Measurements from ENCODE around the gene MTX2. TPM values are rescaled to one million over a fixed set of nuclear protein-coding genes. Genes with fewer than 3 reads are reported as not detected.

Gene MTX2
- total RNA-seq, 5 donors from 2014 or later (not counting 1 experiment from before 2014, with no cell fraction given), result 6.6 to 9.9 (median 9.4) TPM

DNA sequence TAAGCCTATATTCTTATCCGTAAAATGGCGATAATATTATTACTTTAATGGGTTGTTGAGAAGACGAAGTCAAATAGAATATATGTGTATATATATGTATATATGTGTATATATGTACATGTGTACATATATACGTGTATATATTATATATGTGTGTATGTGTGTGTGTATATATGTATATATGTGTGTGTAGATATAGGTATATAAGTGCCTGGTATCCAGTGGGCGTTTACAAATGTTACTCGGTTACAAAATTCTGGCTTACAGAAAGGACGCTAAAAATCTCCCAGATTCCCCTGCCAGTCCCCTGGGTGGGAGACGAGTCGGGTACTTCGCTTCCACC, 295 bp upstream of the MTX2 start:
- Histone ChIP-seq H3K27ac (ENCODE audit: low read length) (no peak overlapping the region), H3K27me3 (replicated peaks in 1 of 2; ENCODE audit: control insufficient read depth in 2 of 2, extremely low read depth in 1 of 2, insufficient read depth in 2 of 2, low read length in 1 of 2) (peaks cover 0 to 2% of the 10 kb centered on the region in 2 experiments), H3K36me3 (ENCODE audit: control insufficient read depth in 2 of 2, extremely low read depth in 1 of 2, insufficient read depth in 1 of 2, low read length in 1 of 2) (no peaks in the 10 kb centered on the region), H3K9me3 (no peaks in the 10 kb centered on the region), H3K4me3 (ENCODE audit: control insufficient read depth in 1 of 2, extremely low read depth in 1 of 2, low read length in 1 of 2) (peak overlapping the region; percentile 73 to 93), H3K4me1 (ENCODE audit: control insufficient read depth in 1 of 2, extremely low read depth in 1 of 2, insufficient read depth in 2 of 2, low read length in 2 of 2) (peaks cover 4 to 6% of the 10 kb centered on the region in 2 experiments)
- DNase-seq (no peak), ATAC-seq (replicated peaks in 1 of 4) (peak; percentile 25 to 38 (median 30))
- peaks cover 9 to 12% of the 10 kb centered on the region in 2 donors for H3K27me3 Mint-ChIP-seq
- peaks cover 18 to 35% (median 22%) of the 10 kb centered on the region in 3 donors for H3K4me1 Mint-ChIP-seq
- peak overlapping the region; percentile 96 to 98 (median 98) for H3K4me3 Mint-ChIP-seq
- H3K36me3 Mint-ChIP-seq, result no peaks in the 10 kb centered on the region
- H3K27ac Mint-ChIP-seq, result peak overlapping the region; percentile 89 to 93
- CTCF ChIA-PET, result no interaction called here
- H3K9me3 Mint-ChIP-seq, result no peaks in the 10 kb centered on the region
- WGBS (ENCODE audit: insufficient coverage), result 0% methylated on average over 3 of the region's 10 CpGs
- POLR2A ChIA-PET, result no interaction called here

DNA sequence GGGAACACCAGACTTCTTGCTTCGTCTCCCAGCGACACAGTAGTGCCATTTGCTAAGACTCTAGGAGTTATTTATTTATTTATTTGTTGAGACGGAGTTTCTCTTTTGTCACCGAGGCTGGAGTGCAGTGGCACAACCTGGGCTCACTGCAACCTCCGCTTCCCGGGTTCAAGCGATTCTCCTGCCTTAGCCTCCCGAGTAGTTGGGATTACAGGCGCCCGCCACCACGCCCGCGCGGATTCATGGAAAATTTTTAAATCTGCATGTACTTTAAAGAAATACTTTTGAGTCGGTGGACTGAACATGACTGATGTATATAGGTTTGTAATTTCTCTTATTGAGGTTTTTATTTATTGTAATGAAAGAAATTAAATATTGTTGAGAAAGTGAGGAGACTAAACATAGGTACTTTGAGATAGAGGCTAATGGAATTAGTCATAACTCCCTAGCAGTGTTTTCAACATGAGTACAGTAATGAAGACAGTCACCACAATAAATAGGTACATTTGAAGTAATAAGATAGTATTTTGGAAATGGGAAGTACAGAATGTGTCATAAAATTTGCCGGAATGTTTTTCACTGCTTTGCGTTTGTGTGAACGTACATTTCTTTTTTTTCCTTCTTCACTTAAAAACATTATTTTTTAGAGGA, 983 bp downstream of the MTX2 start:
- Histone ChIP-seq H3K27me3 (replicated peaks in 1 of 2; ENCODE audit: control insufficient read depth in 2 of 2, extremely low read depth in 1 of 2, insufficient read depth in 2 of 2, low read length in 1 of 2) (no peaks in the 10 kb centered on the region), H3K4me3 (ENCODE audit: control insufficient read depth in 1 of 2, extremely low read depth in 1 of 2, low read length in 1 of 2) (peak overlapping the region; percentile 73 to 93), H3K4me1 (ENCODE audit: control insufficient read depth in 1 of 2, extremely low read depth in 1 of 2, insufficient read depth in 2 of 2, low read length in 2 of 2) (peaks cover 4 to 6% of the 10 kb centered on the region in 2 experiments), H3K27ac (ENCODE audit: low read length) (peak overlapping the region; percentile 68), H3K9me3 (no peaks in the 10 kb centered on the region), H3K36me3 (ENCODE audit: control insufficient read depth in 2 of 2, extremely low read depth in 1 of 2, insufficient read depth in 1 of 2, low read length in 1 of 2) (no peaks in the 10 kb centered on the region)
- ChIA-PET POLR2A (no interaction called here), CTCF (no interaction called here)
- Mint-ChIP-seq H3K4me1 (peaks cover 29 to 43% (median 32%) of the 10 kb centered on the region in 3 donors), H3K9me3 (no peaks in the 10 kb centered on the region), H3K27me3 (peaks cover 3 to 6% of the 10 kb centered on the region in 2 donors), H3K36me3 (peaks cover 3% of the 10 kb centered on the region), H3K4me3 (peak overlapping the region; percentile 96 to 98 (median 98)), H3K27ac (peak overlapping the region; percentile 89 to 93)
- ATAC-seq (replicated peaks in 1 of 4) (no peak), DNase-seq (no peak)
- 72% methylated on average over 12 of the region's 18 CpGs for WGBS (ENCODE audit: insufficient coverage)

DNA sequence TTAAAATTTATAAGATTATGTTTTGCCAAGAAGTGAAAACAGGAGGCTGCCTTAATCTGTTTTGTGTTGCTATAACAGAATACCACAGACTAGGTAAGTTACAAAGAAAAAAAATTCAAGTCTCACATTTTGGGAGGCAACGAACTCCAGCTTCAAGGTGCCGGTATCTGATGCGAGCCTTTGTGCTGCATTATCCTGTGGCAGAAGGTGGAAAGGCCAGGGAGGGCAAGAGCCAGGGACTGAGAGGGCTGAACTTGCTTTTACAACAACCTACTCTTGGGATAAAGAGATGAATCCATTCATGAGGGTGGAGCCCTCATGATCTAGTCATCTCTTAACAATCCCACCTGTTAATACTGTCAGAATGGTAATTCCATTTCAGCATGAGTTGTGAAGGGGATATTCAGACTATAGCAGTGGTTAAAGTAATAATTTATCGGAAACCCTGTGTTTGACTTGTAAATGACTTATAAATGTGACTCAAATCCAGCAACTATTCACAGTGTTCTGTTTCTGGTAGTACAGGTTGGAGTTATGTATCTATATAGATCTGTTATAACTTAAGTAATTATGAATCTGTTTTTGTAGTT, 3.7 kb downstream of the MTX2 start:
- no peaks in the 10 kb centered on the region for H3K36me3 ChIP-seq (ENCODE audit: control insufficient read depth in 2 of 2, extremely low read depth in 1 of 2, insufficient read depth in 1 of 2, low read length in 1 of 2)
- Mint-ChIP-seq H3K9me3 (no peaks in the 10 kb centered on the region), H3K36me3 (peaks cover 8% of the 10 kb centered on the region), H3K4me3 (no peak overlapping the region), H3K27ac (no peak overlapping the region), H3K27me3 (no peaks in the 10 kb centered on the region), H3K4me1 (peaks cover 35 to 48% (median 44%) of the 10 kb centered on the region in 3 donors)
- H3K27ac ChIP-seq (ENCODE audit: low read length), result no peak overlapping the region
- peaks cover 4 to 6% of the 10 kb centered on the region in 2 experiments for H3K4me1 ChIP-seq (ENCODE audit: control insufficient read depth in 1 of 2, extremely low read depth in 1 of 2, insufficient read depth in 2 of 2, low read length in 2 of 2)
- H3K27me3 ChIP-seq (replicated peaks in 1 of 2; ENCODE audit: control insufficient read depth in 2 of 2, extremely low read depth in 1 of 2, insufficient read depth in 2 of 2, low read length in 1 of 2), result no peaks in the 10 kb centered on the region
- 90% methylated on average over 3 of the region's 4 CpGs for WGBS (ENCODE audit: insufficient coverage)
- CTCF ChIA-PET, result no interaction called here
- H3K4me3 ChIP-seq (ENCODE audit: control insufficient read depth in 1 of 2, extremely low read depth in 1 of 2, low read length in 1 of 2), result no peak overlapping the region
- no peak for ATAC-seq (replicated peaks in 1 of 4)
- POLR2A ChIA-PET, result no interaction called here
- no peak for DNase-seq
- no peaks in the 10 kb centered on the region for H3K9me3 ChIP-seq

DNA sequence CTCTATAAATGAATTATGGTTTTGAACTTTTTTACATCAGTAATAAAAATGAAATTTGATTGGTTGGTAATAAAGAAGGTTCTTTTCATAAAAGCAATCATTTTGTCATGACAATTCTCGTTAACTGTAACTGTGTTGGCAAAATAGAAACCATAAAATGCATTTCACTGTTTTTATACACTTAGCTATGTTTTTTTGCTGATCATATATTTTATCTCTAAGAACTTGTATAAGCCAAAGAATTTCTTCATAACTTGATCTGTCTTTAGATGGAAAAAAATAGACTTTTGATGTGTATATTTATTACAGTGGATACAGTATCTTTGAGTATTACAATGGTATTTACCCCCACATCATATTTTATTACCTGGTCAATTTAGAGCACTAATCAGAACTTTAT, 9.7 kb downstream of the MTX2 start:
- CTCF ChIA-PET, result no interaction called here
- H3K27me3 ChIP-seq (replicated peaks in 1 of 2; ENCODE audit: control insufficient read depth in 2 of 2, extremely low read depth in 1 of 2, insufficient read depth in 2 of 2, low read length in 1 of 2), result no peaks in the 10 kb centered on the region
- H3K27ac Mint-ChIP-seq, result no peak overlapping the region
- H3K9me3 Mint-ChIP-seq, result no peaks in the 10 kb centered on the region
- no peak overlapping the region for H3K4me3 Mint-ChIP-seq
- DNase-seq (no peak), ATAC-seq (replicated peaks in 1 of 4) (no peak)
- peaks cover 0 to 4% of the 10 kb centered on the region in 2 experiments for H3K4me1 ChIP-seq (ENCODE audit: control insufficient read depth in 1 of 2, extremely low read depth in 1 of 2, insufficient read depth in 2 of 2, low read length in 2 of 2)
- H3K36me3 Mint-ChIP-seq, result peaks cover 16% of the 10 kb centered on the region
- POLR2A ChIA-PET, result interaction anchor here in 1 of 2 donors (0.5 kb wide), 1 partner anchor 53 kb away, joined by 4 read pairs; no protein-coding TSS in a partner anchor
- H3K27me3 Mint-ChIP-seq, result no peaks in the 10 kb centered on the region
- no peak overlapping the region for H3K27ac ChIP-seq (ENCODE audit: low read length)
- no peak overlapping the region for H3K4me3 ChIP-seq (ENCODE audit: control insufficient read depth in 1 of 2, extremely low read depth in 1 of 2, low read length in 1 of 2)
- H3K9me3 ChIP-seq, result no peaks in the 10 kb centered on the region
- no CpG with 5 or more reads among the region's 1 CpG for WGBS (ENCODE audit: insufficient coverage)
- no peaks in the 10 kb centered on the region for H3K36me3 ChIP-seq (ENCODE audit: control insufficient read depth in 2 of 2, extremely low read depth in 1 of 2, insufficient read depth in 1 of 2, low read length in 1 of 2)
- peaks cover 47 to 75% (median 48%) of the 10 kb centered on the region in 3 donors for H3K4me1 Mint-ChIP-seq

DNA sequence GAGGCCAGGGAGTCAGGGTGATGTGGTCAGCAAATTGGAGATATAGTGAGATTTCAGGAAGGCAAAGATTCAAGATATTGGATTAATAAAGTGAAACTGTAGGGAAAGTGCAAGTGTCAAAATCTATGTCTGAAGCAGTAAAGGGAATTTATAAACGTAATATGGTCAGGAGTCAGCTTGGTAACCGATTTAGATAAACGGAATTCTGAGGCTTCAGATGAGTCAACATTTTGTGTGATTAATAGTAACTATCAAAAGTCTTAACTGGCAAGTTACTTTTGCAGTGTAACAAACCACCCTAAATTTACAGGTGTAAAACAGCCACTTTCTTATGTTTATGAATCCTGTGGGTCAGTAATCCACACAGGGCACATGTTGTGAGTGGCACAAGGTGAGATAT, 10.9 kb downstream of the MTX2 start:
- Mint-ChIP-seq H3K4me1 (peaks cover 48 to 76% (median 50%) of the 10 kb centered on the region in 3 donors), H3K27me3 (no peaks in the 10 kb centered on the region), H3K27ac (no peak overlapping the region), H3K9me3 (no peaks in the 10 kb centered on the region), H3K4me3 (no peak overlapping the region), H3K36me3 (peaks cover 13% of the 10 kb centered on the region)
- peaks cover 0 to 10% of the 10 kb centered on the region in 2 experiments for H3K4me1 ChIP-seq (ENCODE audit: control insufficient read depth in 1 of 2, extremely low read depth in 1 of 2, insufficient read depth in 2 of 2, low read length in 2 of 2)
- no peak overlapping the region for H3K4me3 ChIP-seq (ENCODE audit: control insufficient read depth in 1 of 2, extremely low read depth in 1 of 2, low read length in 1 of 2)
- H3K9me3 ChIP-seq, result no peaks in the 10 kb centered on the region
- no peaks in the 10 kb centered on the region for H3K36me3 ChIP-seq (ENCODE audit: control insufficient read depth in 2 of 2, extremely low read depth in 1 of 2, insufficient read depth in 1 of 2, low read length in 1 of 2)
- POLR2A ChIA-PET, result no interaction called here
- H3K27me3 ChIP-seq (replicated peaks in 1 of 2; ENCODE audit: control insufficient read depth in 2 of 2, extremely low read depth in 1 of 2, insufficient read depth in 2 of 2, low read length in 1 of 2), result no peaks in the 10 kb centered on the region
- CTCF ChIA-PET, result no interaction called here
- no peak for DNase-seq
- no CpG with 5 or more reads among the region's 3 CpGs for WGBS (ENCODE audit: insufficient coverage)
- no peak for ATAC-seq (replicated peaks in 1 of 4)
- H3K27ac ChIP-seq (ENCODE audit: low read length), result no peak overlapping the region

DNA sequence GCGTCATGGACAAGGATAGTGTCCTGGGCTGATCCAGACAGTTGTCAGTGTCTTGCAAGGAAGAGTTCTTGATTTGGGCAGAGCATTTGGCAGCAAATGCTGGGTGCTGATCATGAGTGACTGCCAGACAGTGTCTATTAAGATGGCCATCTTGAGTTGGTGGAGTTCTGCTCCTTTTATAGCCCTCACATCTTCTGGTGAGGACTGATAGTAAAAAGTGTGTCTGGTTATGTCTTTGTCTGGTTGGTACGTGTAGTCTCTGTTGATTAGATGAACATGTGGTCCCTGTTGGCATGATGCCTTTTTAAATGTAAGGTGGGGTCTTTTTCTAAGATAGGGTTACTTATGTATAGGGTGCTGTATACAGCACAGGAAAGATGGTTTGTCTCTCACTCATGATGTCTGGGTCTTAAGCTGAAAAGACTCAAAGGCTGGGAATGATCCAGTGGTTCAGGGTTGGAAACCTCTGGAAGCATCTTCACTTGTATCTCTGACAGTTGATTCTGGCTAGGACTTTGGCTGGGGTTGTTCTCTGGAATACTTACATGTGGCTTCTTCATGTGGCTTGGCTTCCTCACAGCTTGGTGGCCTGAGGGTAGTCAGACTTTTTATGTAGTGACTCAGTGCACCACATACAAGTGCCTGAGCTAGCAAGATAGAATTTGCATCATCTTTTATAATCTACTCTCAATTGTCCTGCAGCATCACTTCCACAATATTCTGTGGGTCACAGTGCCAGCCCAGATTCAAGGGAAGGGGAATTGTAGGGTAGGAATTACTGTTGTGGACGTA, 11.8 kb downstream of the MTX2 start:
- H3K27ac ChIP-seq (ENCODE audit: low read length), result no peak overlapping the region
- peaks cover 51 to 78% (median 54%) of the 10 kb centered on the region in 3 donors for H3K4me1 Mint-ChIP-seq

More for the DNA sequence above, 11.8 kb downstream of the MTX2 start:
- H3K9me3 Mint-ChIP-seq, result no peaks in the 10 kb centered on the region
- POLR2A ChIA-PET, result no interaction called here
- H3K36me3 ChIP-seq (ENCODE audit: control insufficient read depth in 2 of 2, extremely low read depth in 1 of 2, insufficient read depth in 1 of 2, low read length in 1 of 2), result no peaks in the 10 kb centered on the region
- no peaks in the 10 kb centered on the region for H3K27me3 Mint-ChIP-seq
- no peak for ATAC-seq (replicated peaks in 1 of 4)
- CTCF ChIA-PET, result no interaction called here
- DNase-seq, result no peak
- WGBS (ENCODE audit: insufficient coverage), result 89% methylated on average over 2 of the region's 3 CpGs
- peaks cover 13% of the 10 kb centered on the region for H3K36me3 Mint-ChIP-seq
- H3K27me3 ChIP-seq (replicated peaks in 1 of 2; ENCODE audit: control insufficient read depth in 2 of 2, extremely low read depth in 1 of 2, insufficient read depth in 2 of 2, low read length in 1 of 2), result no peaks in the 10 kb centered on the region
- no peak overlapping the region for H3K4me3 ChIP-seq (ENCODE audit: control insufficient read depth in 1 of 2, extremely low read depth in 1 of 2, low read length in 1 of 2)
- no peaks in the 10 kb centered on the region for H3K9me3 ChIP-seq
- peaks cover 0 to 10% of the 10 kb centered on the region in 2 experiments for H3K4me1 ChIP-seq (ENCODE audit: control insufficient read depth in 1 of 2, extremely low read depth in 1 of 2, insufficient read depth in 2 of 2, low read length in 2 of 2)
- H3K27ac Mint-ChIP-seq, result no peak overlapping the region
- H3K4me3 Mint-ChIP-seq, result no peak overlapping the region

All from T-cell (primary cell).